CD14-positive monocyte (primary cell): ENCODE data around the gene LRRC7. TPM values are rescaled to one million over a fixed set of nuclear protein-coding genes. Genes with fewer than 3 reads are reported as not detected.

Experiments
- DNase-seq, 3 donors: peaks; one replicate each; pipeline ENCODE4 v3.0.0-alpha.2; 2011 to 2022
- H2AFZ ChIP-seq: 2 replicates; pipeline ENCODE4 v1.6.0; 2012; ENCODE audit warnings: mild to moderate bottlenecking, low read depth, low read length, inconsistent platforms; ENCODE audit not compliant: insufficient read depth, poor library complexity, severe bottlenecking
- H3K27ac ChIP-seq, 2 donors: 1 replicate in 1 of 2; 2 replicates in 1 of 2; pipeline ENCODE4 v1.5.1; 2012 to 2013; ENCODE audit warnings: low read length in 2 of 2, control low read depth in 1 of 2, inconsistent platforms in 1 of 2, low read depth in 1 of 2, mild to moderate bottlenecking in 1 of 2
- H3K27me3 ChIP-seq, 2 donors: one replicate each; pipeline versions ENCODE4 v1.6.0 to v1.6.1; 2011 to 2013; ENCODE audit warnings: low read length in 2 of 2; ENCODE audit not compliant: control insufficient read depth in 2 of 2, insufficient read depth in 2 of 2
- H3K36me3 ChIP-seq, 2 donors: replicated peaks in 1 of 2; 1 replicate in 1 of 2; 2 replicates in 1 of 2; pipeline versions ENCODE4 v1.5.1 to v1.6.1; 2012 to 2013; ENCODE audit warnings: low read length in 2 of 2, control low read depth in 1 of 2, inconsistent platforms in 1 of 2, mild to moderate bottlenecking in 1 of 2; ENCODE audit not compliant: insufficient read depth in 2 of 2, control insufficient read depth in 1 of 2
- H3K4me1 ChIP-seq, 2 donors: 1 replicate in 1 of 2; 2 replicates in 1 of 2; pipeline versions ENCODE4 v1.5.1 to v1.6.1; 2012 to 2013; ENCODE audit warnings: low read length in 2 of 2, control low read depth in 1 of 2, inconsistent platforms in 1 of 2, mild to moderate bottlenecking in 1 of 2, moderate library complexity in 1 of 2; ENCODE audit not compliant: insufficient read depth in 2 of 2, control insufficient read depth in 1 of 2
- H3K4me2 ChIP-seq: replicated peaks from 2 replicates; pipeline ENCODE3; 2012; ENCODE audit warnings: low read length, moderate library complexity, mild to moderate bottlenecking; ENCODE audit not compliant: poor library complexity, severe bottlenecking; ENCODE audit errors: extremely low read depth
- H3K4me3 ChIP-seq, 3 experiments: fragments of 200-600 bp in 1 of 3; sonication (generic) in 1 of 3; replicated peaks in 1 of 3; 1 replicate in 2 of 3; 2 replicates in 1 of 3; pipeline ENCODE4 v1.5.1; 2011 to 2013; ENCODE audit warnings: low read length in 3 of 3, mild to moderate bottlenecking in 3 of 3, control low read depth in 2 of 3, low read depth in 2 of 3, inconsistent platforms in 1 of 3, moderate library complexity in 1 of 3
- H3K79me2 ChIP-seq: 2 replicates; pipeline ENCODE4 v1.6.0; 2012; ENCODE audit warnings: mild to moderate bottlenecking, control low read depth, inconsistent platforms, low read length, moderate library complexity; ENCODE audit not compliant: insufficient read depth
- H3K9ac ChIP-seq: 2 replicates; pipeline ENCODE4 v1.6.0; 2017; ENCODE audit warnings: low read length, mild to moderate bottlenecking; ENCODE audit not compliant: insufficient read depth, poor library complexity, severe bottlenecking
- H3K9me3 ChIP-seq, 2 donors: replicated peaks in 1 of 2; 1 replicate in 1 of 2; 2 replicates in 1 of 2; pipeline versions ENCODE4 v1.5.1 to v1.6.1; 2012 to 2013; ENCODE audit warnings: low read length in 2 of 2, control low read depth in 1 of 2; ENCODE audit not compliant: control insufficient read depth in 1 of 2, insufficient read depth in 1 of 2
- H4K20me1 ChIP-seq: 2 replicates; pipeline ENCODE4 v1.6.0; 2012; ENCODE audit warnings: mild to moderate bottlenecking, low read length, control low read depth, moderate library complexity; ENCODE audit not compliant: insufficient read depth
- H3K27ac Mint-ChIP-seq, 7 donors: one replicate each; pipeline ENCODE4 v1.8.0; 2020; ENCODE audit warnings: mild to moderate bottlenecking in 7 of 7, mixed read lengths in 7 of 7, moderate library complexity in 6 of 7, inconsistent platforms in 2 of 7
- H3K27me3 Mint-ChIP-seq, 3 donors: one replicate each; pipeline ENCODE4 v1.8.0; 2021 to 2022; ENCODE audit warnings: low read depth in 3 of 3, mild to moderate bottlenecking in 3 of 3, mixed read lengths in 3 of 3, moderate library complexity in 3 of 3, inconsistent platforms in 1 of 3
- H3K36me3 Mint-ChIP-seq, 2 donors: one replicate each; pipeline ENCODE4 v1.8.0; 2020; ENCODE audit warnings: mixed read lengths in 2 of 2, inconsistent platforms in 1 of 2, mild to moderate bottlenecking in 1 of 2
- H3K4me1 Mint-ChIP-seq: one replicate; pipeline ENCODE4 v1.8.0; 2020; ENCODE audit warnings: mild to moderate bottlenecking, mixed read lengths
- H3K4me3 Mint-ChIP-seq, 2 donors: one replicate each; pipeline ENCODE4 v1.8.0; 2020; ENCODE audit warnings: mild to moderate bottlenecking in 2 of 2, mixed read lengths in 2 of 2, moderate library complexity in 1 of 2
- H3K9me3 Mint-ChIP-seq, 7 donors: one replicate each; pipeline ENCODE4 v1.8.0; 2020 to 2022; ENCODE audit warnings: mixed read lengths in 7 of 7, mild to moderate bottlenecking in 6 of 7, moderate library complexity in 6 of 7, inconsistent platforms in 2 of 7
- WGBS: methylation state at CpG from one replicate; pipeline ENCODE4 v1.1.5; 2013; ENCODE audit warnings: missing lambda C conversion rate; ENCODE audit not compliant: insufficient coverage; 5-methylcytosine and 5-hydroxymethylcytosine counted together
- intact Hi-C, 2 donors: fragments of 100-400 bp; cut with micrococcal nuclease; formaldehyde crosslinking; loops; one replicate each; pipeline versions ENCODE4 v1.15.0 to v1.15.1; 2023
- polyA plus RNA-seq, 3 donors: library from polyadenylated mRNA; depleted of rRNA in 1 of 3; unstranded in 2 of 3; stranded (reverse) in 1 of 3; fragments of 300-500 nt in 2 of 3; fragments of >200 nt in 1 of 3; fragmentation: Illumina TruSeq in 2 of 3; gene quantifications; 1 replicate in 2 of 3; 2 replicates in 1 of 3; pipeline ENCODE4 v1.2.3, GENCODE V29; 2012 to 2021
- TF ChIP-seq, protein P1 (sequence below): fragments of 200-600 bp; IDR thresholded peaks from one replicate; pipeline ENCODE4 v1.8.0; 2022; ENCODE audit warnings: antibody characterized with exemption, mild to moderate bottlenecking

The LRRC7 gene
- polyA plus RNA-seq, 3 donors = not detected

DNA sequence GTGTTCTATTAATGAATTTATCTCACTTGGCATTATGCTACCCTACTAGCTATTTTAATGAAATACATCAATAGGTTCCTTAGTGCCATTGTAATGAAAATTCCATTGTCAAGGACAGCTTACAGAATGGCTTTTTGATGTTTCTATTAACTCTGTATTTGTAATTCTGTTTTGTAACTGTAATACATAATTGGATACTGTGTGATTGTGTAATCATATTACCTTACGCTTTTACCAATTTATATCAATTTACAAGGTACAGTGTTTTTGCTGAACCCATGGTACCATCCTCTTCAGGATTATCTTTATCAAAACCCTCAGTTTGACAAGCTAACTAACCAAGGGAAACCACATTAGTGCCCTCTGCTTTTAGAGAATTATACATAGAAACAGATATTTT, 277.9 kb downstream of the LRRC7 start:
- H3K27me3 ChIP-seq = no peaks in the 10 kb centered on the region
- no peaks in the 10 kb centered on the region for H3K36me3 ChIP-seq
- no peak overlapping the region for H3K27ac Mint-ChIP-seq
- no peak overlapping the region for H3K4me3 ChIP-seq
- no peaks in the 10 kb centered on the region for H4K20me1 ChIP-seq
- H2AFZ ChIP-seq = no peak overlapping the region
- no peak for DNase-seq
- WGBS = no CpG with 5 or more reads among the region's 1 CpG
- H3K4me3 Mint-ChIP-seq = no peak overlapping the region
- intact Hi-C loops = no loop called here
- no peaks in the 10 kb centered on the region for H3K4me1 ChIP-seq
- H3K4me1 Mint-ChIP-seq = no peaks in the 10 kb centered on the region
- no peak overlapping the region for H3K4me2 ChIP-seq
- no peaks in the 10 kb centered on the region for H3K79me2 ChIP-seq
- H3K27ac ChIP-seq = no peak overlapping the region
- no peaks in the 10 kb centered on the region for H3K27me3 Mint-ChIP-seq
- TF ChIP-seq, protein P1, sequence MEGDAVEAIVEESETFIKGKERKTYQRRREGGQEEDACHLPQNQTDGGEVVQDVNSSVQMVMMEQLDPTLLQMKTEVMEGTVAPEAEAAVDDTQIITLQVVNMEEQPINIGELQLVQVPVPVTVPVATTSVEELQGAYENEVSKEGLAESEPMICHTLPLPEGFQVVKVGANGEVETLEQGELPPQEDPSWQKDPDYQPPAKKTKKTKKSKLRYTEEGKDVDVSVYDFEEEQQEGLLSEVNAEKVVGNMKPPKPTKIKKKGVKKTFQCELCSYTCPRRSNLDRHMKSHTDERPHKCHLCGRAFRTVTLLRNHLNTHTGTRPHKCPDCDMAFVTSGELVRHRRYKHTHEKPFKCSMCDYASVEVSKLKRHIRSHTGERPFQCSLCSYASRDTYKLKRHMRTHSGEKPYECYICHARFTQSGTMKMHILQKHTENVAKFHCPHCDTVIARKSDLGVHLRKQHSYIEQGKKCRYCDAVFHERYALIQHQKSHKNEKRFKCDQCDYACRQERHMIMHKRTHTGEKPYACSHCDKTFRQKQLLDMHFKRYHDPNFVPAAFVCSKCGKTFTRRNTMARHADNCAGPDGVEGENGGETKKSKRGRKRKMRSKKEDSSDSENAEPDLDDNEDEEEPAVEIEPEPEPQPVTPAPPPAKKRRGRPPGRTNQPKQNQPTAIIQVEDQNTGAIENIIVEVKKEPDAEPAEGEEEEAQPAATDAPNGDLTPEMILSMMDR = no peak
- H3K9ac ChIP-seq = no peak overlapping the region
- no peaks in the 10 kb centered on the region for H3K36me3 Mint-ChIP-seq
- H3K9me3 ChIP-seq = no peaks in the 10 kb centered on the region
- H3K9me3 Mint-ChIP-seq = peaks cover 0 to 7% (median 0%) of the 10 kb centered on the region in 7 donors

DNA sequence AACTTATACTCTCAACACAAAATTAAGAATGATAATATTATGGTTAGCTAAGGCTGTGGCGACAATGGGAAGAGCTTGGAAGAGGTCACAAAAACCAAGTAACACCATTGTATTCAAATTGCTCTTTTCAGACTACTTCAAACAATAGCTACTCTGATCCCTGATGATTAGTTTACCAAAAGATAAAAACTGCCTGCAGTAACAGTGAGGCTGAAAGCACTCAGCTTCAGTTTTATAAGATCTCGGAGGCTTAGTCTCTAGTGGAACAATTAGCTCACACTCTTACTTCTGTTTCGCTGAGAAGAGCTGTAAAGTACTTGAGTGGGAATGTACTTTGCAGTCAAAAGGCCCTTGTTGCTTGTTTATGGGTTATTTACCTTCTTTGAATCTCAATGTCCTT, 278.5 kb downstream of the LRRC7 start:
- peaks cover 0 to 7% (median 0%) of the 10 kb centered on the region in 7 donors for H3K9me3 Mint-ChIP-seq
- H3K4me3 Mint-ChIP-seq = no peak overlapping the region
- H3K4me1 ChIP-seq = no peaks in the 10 kb centered on the region
- H3K27ac Mint-ChIP-seq = no peak overlapping the region
- no peaks in the 10 kb centered on the region for H3K79me2 ChIP-seq
- H3K9me3 ChIP-seq = no peaks in the 10 kb centered on the region
- no peak overlapping the region for H2AFZ ChIP-seq
- H3K36me3 Mint-ChIP-seq = no peaks in the 10 kb centered on the region
- H3K27me3 ChIP-seq = no peaks in the 10 kb centered on the region
- no peaks in the 10 kb centered on the region for H3K4me1 Mint-ChIP-seq
- no peaks in the 10 kb centered on the region for H4K20me1 ChIP-seq
- no peak overlapping the region for H3K27ac ChIP-seq
- no peak overlapping the region for H3K9ac ChIP-seq
- no peak for DNase-seq
- intact Hi-C loops = no loop called here
- no peak overlapping the region for H3K4me3 ChIP-seq
- H3K27me3 Mint-ChIP-seq = no peaks in the 10 kb centered on the region
- no peaks in the 10 kb centered on the region for H3K36me3 ChIP-seq
- WGBS = no CpG with 5 or more reads among the region's 3 CpGs
- H3K4me2 ChIP-seq = no peak overlapping the region
- TF ChIP-seq, protein P1 = no peak
